ENCODE measurements around the gene KIF25. TPM values are rescaled to one million over a fixed set of nuclear protein-coding genes. Genes with fewer than 3 reads are reported as not detected.
"Not testable (repeated sequence)": the region's sequence is repeated elsewhere in the genome, so short reads cannot be mapped to it uniquely, and the experiment has no call there.

The KIF25 gene
- total and polyA plus RNA-seq, 4 experiments from 2014 or later = not detected

DNA sequence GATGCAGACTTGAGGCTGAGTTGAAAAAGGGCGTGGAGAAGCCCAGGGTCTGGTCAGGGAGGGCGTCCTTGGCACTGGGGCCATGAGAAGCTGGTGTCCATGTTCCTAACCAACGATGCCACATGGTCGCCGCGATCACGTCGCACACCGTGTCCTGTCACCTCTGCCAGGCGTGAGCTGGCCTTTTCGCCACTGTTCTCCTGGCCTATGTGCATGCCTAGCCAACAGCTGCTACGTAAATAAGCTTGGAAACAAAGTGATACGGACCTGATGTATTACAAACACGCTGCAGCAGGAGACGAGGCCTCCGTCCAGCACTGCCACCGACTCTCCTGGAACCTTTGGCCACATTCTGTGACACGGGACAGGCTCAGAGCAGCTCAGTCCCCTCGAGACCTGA is 22.0 kb upstream of the KIF25 start:
- no peak overlapping the region for H3K4me3 ChIP-seq (ENCODE audit: low read length in 2 of 2)
- no peaks in the 10 kb centered on the region for H3K36me3 ChIP-seq (ENCODE audit: insufficient read depth, low read length)
- Mint-ChIP-seq H3K36me3 (peaks cover 0 to under 1% of the 10 kb centered on the region in 2 donors), H3K4me3 (no peak overlapping the region), H3K27ac (no peak overlapping the region), H3K27me3 (peaks cover 0 to 1% of the 10 kb centered on the region in 2 donors), H3K4me1 (no peaks in the 10 kb centered on the region), H3K9me3 (no peaks in the 10 kb centered on the region)
- no peaks in the 10 kb centered on the region for H3K4me1 ChIP-seq (ENCODE audit: insufficient read depth, low read length)
- intact Hi-C loops (cut with micrococcal nuclease) = no loop called here
- DNase-seq = no peak
- no peaks in the 10 kb centered on the region for H3K9me3 ChIP-seq (ENCODE audit: control insufficient read depth in 1 of 2, low read length in 2 of 2)
- CTCF ChIA-PET (ENCODE audit: partially characterized antibody) = no interaction called here
- H3K27ac ChIP-seq (ENCODE audit: low read depth, low read length) = no peak overlapping the region
- H3K27me3 ChIP-seq (ENCODE audit: insufficient read depth, low read length) = no peaks in the 10 kb centered on the region
- POLR2A ChIA-PET (ENCODE audit: partially characterized antibody) = no interaction called here

GRCh38 chr6:167976116-167976657 is 21.3 kb upstream of the KIF25 start:
- CTCF ChIA-PET (ENCODE audit: partially characterized antibody); H3K9me3 Mint-ChIP-seq; H3K36me3 ChIP-seq (ENCODE audit: insufficient read depth, low read length); H3K4me1 ChIP-seq (ENCODE audit: insufficient read depth, low read length); H3K27me3 ChIP-seq (ENCODE audit: insufficient read depth, low read length); H3K27me3 Mint-ChIP-seq; H3K4me3 ChIP-seq (ENCODE audit: low read length in 2 of 2); intact Hi-C loops (cut with micrococcal nuclease); H3K27ac ChIP-seq (ENCODE audit: low read depth, low read length); POLR2A ChIA-PET (ENCODE audit: partially characterized antibody); H3K27ac Mint-ChIP-seq; DNase-seq; H3K4me1 Mint-ChIP-seq; H3K36me3 Mint-ChIP-seq; H3K9me3 ChIP-seq (ENCODE audit: control insufficient read depth in 1 of 2, low read length in 2 of 2); H3K4me3 Mint-ChIP-seq: not testable (repeated sequence)

DNA sequence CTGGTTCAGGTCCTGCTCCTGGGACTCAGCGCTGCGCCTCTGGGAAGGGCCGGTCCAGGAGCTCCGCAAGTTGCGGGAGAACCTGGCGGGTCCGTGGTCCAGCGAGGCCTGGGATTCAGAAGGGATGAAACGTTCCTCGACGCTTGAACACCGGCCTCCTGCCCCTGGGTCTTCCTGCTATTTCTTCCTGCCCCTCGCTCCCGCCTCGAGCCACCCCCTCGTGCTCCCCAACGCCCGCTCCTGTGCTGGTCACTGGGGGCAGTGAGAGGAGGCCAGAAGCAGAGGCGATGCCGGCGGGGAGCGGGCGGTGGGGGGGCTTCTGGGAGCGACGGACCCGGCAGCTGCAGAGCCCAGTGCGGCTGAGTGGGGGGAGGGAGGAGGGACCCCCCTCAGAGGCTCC is 20.8 kb upstream of the KIF25 start:
- CTCF ChIA-PET (ENCODE audit: partially characterized antibody) = no interaction called here
- no peak for DNase-seq
- H3K27me3 ChIP-seq (ENCODE audit: insufficient read depth, low read length) = no peaks in the 10 kb centered on the region
- H3K36me3 Mint-ChIP-seq = no peaks in the 10 kb centered on the region
- H3K27ac Mint-ChIP-seq = no peak overlapping the region
- H3K9me3 ChIP-seq (ENCODE audit: control insufficient read depth in 1 of 2, low read length in 2 of 2) = no peaks in the 10 kb centered on the region
- no peaks in the 10 kb centered on the region for H3K36me3 ChIP-seq (ENCODE audit: insufficient read depth, low read length)
- H3K4me1 ChIP-seq (ENCODE audit: insufficient read depth, low read length) = no peaks in the 10 kb centered on the region
- no peaks in the 10 kb centered on the region for H3K4me1 Mint-ChIP-seq
- intact Hi-C loops (cut with micrococcal nuclease) = no loop called here
- H3K4me3 ChIP-seq (ENCODE audit: low read length in 2 of 2) = no peak overlapping the region
- POLR2A ChIA-PET (ENCODE audit: partially characterized antibody) = no interaction called here
- H3K27ac ChIP-seq (ENCODE audit: low read depth, low read length) = no peak overlapping the region
- H3K9me3 Mint-ChIP-seq = no peaks in the 10 kb centered on the region
- no peak overlapping the region for H3K4me3 Mint-ChIP-seq
- H3K27me3 Mint-ChIP-seq = peaks cover 0 to 1% of the 10 kb centered on the region in 2 donors

DNA sequence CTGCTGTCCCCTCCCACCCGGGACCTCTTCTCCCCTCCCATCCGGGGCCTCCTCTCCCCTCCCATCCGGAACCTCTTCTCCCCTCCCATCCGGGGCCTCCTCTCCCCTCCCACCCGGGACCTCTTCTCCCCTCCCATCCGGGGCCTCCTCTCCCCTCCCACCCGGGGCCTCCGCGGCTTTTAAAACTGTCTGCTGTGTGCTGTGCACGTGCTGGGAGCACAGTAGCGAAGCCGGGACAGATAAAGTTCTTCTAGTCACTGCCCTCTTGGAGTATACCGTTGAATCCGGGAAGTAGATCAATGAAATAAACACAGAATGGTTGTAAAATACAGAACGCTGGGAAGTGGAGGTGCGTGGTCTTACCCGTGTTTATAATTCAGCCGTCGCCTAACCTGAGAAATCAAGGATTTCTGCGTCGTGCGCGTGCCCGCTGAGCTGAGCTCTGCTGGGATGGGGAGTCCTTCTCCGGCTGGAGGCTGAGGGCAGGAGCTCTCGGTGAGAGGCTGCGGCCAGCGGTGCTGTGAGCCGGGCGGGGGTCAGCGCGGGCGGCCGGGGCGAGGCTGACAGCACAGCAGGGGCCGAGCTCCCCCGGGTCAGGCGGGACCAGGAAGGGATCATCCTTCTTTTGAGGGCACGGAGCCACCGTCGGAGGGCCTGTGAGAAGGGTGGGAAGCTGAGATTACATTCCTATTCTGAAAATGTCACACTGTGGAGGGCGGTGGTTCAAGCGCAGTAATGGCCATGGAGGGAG is 19.6 kb upstream of the KIF25 start:
- Histone ChIP-seq H3K4me1 (ENCODE audit: insufficient read depth, low read length) (no peaks in the 10 kb centered on the region), H3K27me3 (ENCODE audit: insufficient read depth, low read length) (no peaks in the 10 kb centered on the region), H3K27ac (ENCODE audit: low read depth, low read length) (no peak overlapping the region), H3K4me3 (ENCODE audit: low read length in 2 of 2) (no peak overlapping the region), H3K36me3 (ENCODE audit: insufficient read depth, low read length) (no peaks in the 10 kb centered on the region), H3K9me3 (ENCODE audit: control insufficient read depth in 1 of 2, low read length in 2 of 2) (no peaks in the 10 kb centered on the region)
- H3K27me3 Mint-ChIP-seq = peaks cover 0 to 3% of the 10 kb centered on the region in 2 donors
- POLR2A ChIA-PET (ENCODE audit: partially characterized antibody) = no interaction called here
- H3K4me1 Mint-ChIP-seq = no peaks in the 10 kb centered on the region
- no peak overlapping the region for H3K27ac Mint-ChIP-seq
- H3K4me3 Mint-ChIP-seq = no peak overlapping the region
- no peaks in the 10 kb centered on the region for H3K9me3 Mint-ChIP-seq
- no peak for DNase-seq
- CTCF ChIA-PET (ENCODE audit: partially characterized antibody) = no interaction called here
- H3K36me3 Mint-ChIP-seq = no peaks in the 10 kb centered on the region
- intact Hi-C loops (cut with micrococcal nuclease) = no loop called here

- Mint-ChIP-seq H3K4me3 (no peak overlapping the region), H3K36me3 (no peaks in the 10 kb centered on the region), H3K27me3 (peaks cover 0 to 3% of the 10 kb centered on the region in 2 donors), H3K27ac (no peak overlapping the region), H3K9me3 (peaks cover 0 to under 1% (median 0%) of the 10 kb centered on the region in 8 donors), H3K4me1 (no peaks in the 10 kb centered on the region)
- no peaks in the 10 kb centered on the region for H3K36me3 ChIP-seq (ENCODE audit: insufficient read depth, low read length)
- H3K27me3 ChIP-seq (ENCODE audit: insufficient read depth, low read length) = no peaks in the 10 kb centered on the region
- POLR2A ChIA-PET (ENCODE audit: partially characterized antibody) = no interaction called here
- H3K4me1 ChIP-seq (ENCODE audit: insufficient read depth, low read length) = no peaks in the 10 kb centered on the region
- H3K9me3 ChIP-seq (ENCODE audit: control insufficient read depth in 1 of 2, low read length in 2 of 2) = no peaks in the 10 kb centered on the region
- H3K4me3 ChIP-seq (ENCODE audit: low read length in 2 of 2) = no peak overlapping the region
- H3K27ac ChIP-seq (ENCODE audit: low read depth, low read length) = no peak overlapping the region
- intact Hi-C loops (cut with micrococcal nuclease) = no loop called here
- no peak for DNase-seq
- CTCF ChIA-PET (ENCODE audit: partially characterized antibody) = no interaction called here
Measured at GRCh38 chr6:167978607-167979006, 18.9 kb upstream of the KIF25 start.

DNA sequence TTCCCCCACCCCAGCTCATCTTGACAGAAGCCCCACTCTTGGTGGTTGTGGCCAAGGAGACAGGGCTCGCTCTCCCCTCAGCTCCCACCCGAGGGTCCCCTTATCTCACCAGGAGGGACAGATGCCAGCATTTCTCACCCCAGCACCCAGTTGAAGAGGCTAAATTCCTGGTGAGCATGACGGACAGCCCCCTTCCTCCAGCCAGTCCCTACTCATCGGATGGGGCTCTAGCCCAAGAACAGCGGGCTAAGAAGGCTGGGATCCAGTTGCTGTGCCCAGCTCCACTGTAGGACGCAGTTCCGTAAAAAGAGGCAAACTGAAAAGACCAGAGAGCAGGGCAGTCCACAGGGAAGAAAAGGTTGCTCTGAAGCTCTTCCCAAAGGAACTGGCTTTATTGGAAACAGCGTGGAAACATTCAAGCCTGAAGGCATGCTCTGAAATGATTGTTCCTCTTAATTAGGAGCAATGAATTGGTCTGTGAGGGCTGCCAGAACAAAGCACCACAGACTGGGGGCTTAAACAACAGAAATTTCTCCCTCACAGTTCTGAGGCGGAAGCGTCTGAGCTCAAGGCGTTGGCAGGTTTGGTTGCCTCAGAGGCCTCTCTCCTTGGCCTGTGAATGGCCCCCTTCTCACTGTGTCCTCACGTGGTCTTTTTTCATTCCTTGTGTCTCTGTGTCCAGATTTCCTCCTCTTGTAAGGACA is 17.9 kb upstream of the KIF25 start:
- Mint-ChIP-seq H3K27me3 (peaks cover 0 to 3% of the 10 kb centered on the region in 2 donors), H3K27ac (no peak overlapping the region), H3K36me3 (no peaks in the 10 kb centered on the region), H3K9me3 (peaks cover 0 to 5% (median 0%) of the 10 kb centered on the region in 8 donors), H3K4me3 (no peak overlapping the region), H3K4me1 (peaks cover 0 to 2% (median 0%) of the 10 kb centered on the region in 4 donors)
- Histone ChIP-seq H3K27me3 (ENCODE audit: insufficient read depth, low read length) (no peaks in the 10 kb centered on the region), H3K9me3 (ENCODE audit: control insufficient read depth in 1 of 2, low read length in 2 of 2) (no peaks in the 10 kb centered on the region), H3K36me3 (ENCODE audit: insufficient read depth, low read length) (no peaks in the 10 kb centered on the region), H3K4me3 (ENCODE audit: low read length in 2 of 2) (no peak overlapping the region), H3K27ac (ENCODE audit: low read depth, low read length) (no peak overlapping the region), H3K4me1 (ENCODE audit: insufficient read depth, low read length) (no peaks in the 10 kb centered on the region)
- DNase-seq = no peak
- POLR2A ChIA-PET (ENCODE audit: partially characterized antibody) = no interaction called here
- intact Hi-C loops (cut with micrococcal nuclease) = no loop called here
- CTCF ChIA-PET (ENCODE audit: partially characterized antibody) = no interaction called here

DNA sequence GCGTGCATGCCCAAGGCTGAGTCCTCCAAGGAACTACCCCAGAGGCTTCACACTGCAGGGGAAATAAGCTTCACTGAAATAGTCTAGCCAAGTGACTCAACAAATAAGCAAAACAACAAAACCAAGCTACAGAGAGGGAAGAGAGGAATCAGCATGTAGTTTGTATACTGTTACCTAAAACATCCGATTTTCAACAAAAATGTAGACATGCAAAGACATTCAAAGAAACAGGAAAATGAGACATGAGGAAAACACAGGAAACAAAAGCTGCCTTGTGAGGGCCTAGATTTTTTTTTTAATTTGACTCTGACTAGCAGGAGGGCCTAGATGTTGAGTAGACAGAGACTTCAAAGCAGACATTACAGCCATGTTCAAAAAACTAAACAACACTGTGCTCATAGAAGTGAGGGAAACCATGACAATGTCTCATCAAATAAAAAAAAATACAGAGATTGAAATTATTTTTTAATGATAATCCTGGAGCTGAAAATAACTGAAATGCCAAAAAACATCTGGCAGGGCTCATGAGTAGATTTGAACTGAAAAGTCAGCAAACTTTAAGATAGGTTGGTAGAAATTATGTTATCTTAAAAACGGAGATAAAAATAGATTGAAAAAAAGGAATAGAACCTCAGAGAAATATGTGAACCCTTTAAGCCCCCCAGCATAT is 16.4 kb upstream of the KIF25 start:
- Mint-ChIP-seq H3K4me3 (peak overlapping the region in 1 of 8 donors; percentile 2), H3K27ac (no peak overlapping the region), H3K27me3 (peaks cover 0 to 3% of the 10 kb centered on the region in 2 donors), H3K9me3 (peaks cover 0 to 5% (median 0%) of the 10 kb centered on the region in 8 donors), H3K4me1 (peaks cover 0 to 2% (median 0%) of the 10 kb centered on the region in 4 donors), H3K36me3 (no peaks in the 10 kb centered on the region)
- intact Hi-C loops (cut with micrococcal nuclease) = no loop called here
- no peaks in the 10 kb centered on the region for H3K36me3 ChIP-seq (ENCODE audit: insufficient read depth, low read length)
- no peaks in the 10 kb centered on the region for H3K4me1 ChIP-seq (ENCODE audit: insufficient read depth, low read length)
- H3K27ac ChIP-seq (ENCODE audit: low read depth, low read length) = no peak overlapping the region
- H3K9me3 ChIP-seq (ENCODE audit: control insufficient read depth in 1 of 2, low read length in 2 of 2) = no peaks in the 10 kb centered on the region
- ChIA-PET POLR2A (ENCODE audit: partially characterized antibody) (no interaction called here), CTCF (ENCODE audit: partially characterized antibody) (no interaction called here)
- H3K27me3 ChIP-seq (ENCODE audit: insufficient read depth, low read length) = no peaks in the 10 kb centered on the region
- H3K4me3 ChIP-seq (ENCODE audit: low read length in 2 of 2) = no peak overlapping the region
- no peak for DNase-seq
